ENCODE results near the gene CACNA1D. TPM values are rescaled to one million over a fixed set of nuclear protein-coding genes. Genes with fewer than 3 reads are reported as not detected.

Gene CACNA1D
- total and polyA plus RNA-seq, 2 experiments from 2014 or later = 5.2 to 27.8 TPM

DNA sequence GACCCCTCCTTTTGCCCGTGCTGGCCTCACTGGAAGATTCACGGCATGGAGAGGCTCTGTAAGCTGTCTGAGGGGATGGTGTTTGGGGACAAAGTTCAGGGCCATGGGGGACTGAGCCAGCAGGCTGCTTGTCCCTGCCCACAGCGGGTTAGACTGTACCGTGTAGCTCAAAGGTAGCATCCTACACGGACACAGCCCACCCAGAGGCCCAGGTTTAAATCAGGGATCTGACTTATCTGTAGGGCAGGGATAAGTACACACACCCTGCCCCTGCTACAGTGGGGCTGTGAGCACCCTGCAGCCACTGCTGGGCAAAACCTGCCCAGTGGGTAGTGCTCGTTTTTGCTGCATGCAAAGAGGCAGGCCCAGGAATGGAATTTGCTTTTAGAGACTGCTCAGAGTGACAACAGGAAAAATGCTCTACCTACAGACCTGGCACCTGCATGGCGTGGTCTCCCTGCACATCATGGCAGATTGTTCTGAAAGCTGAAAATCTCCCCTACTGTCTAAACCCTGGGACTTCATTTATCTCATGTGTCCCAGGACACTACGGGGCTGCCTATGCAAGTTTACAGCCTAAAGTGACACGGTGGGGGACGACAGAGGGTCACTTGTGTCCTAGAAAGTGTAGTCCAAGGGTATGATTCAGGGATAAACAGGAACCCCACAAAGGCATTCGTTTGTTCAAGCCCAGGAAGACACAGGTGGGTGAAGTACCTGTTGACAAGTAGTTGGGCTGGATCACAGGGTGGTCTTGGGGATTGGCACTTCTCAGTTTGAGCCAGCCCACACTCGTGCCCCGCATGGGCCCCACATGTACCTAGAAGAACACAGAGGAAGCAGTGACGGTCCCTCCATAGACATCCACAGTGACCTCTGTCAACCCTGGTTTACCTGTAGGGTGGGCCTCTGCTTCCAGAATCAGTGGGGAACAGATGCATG, 324.1 kb downstream of the CACNA1D start:
- H3K36me3 ChIP-seq (replicated peaks; ENCODE audit: insufficient read depth, low read depth) = no peaks in the 10 kb centered on the region
- H3K9me3 ChIP-seq (ENCODE audit: low read depth) = no peaks in the 10 kb centered on the region
- WGBS (ENCODE audit: low lambda C conversion rate, missing lambda C conversion rate) = 80% methylated on average over 14 of the region's 14 CpGs
- H3K79me2 ChIP-seq = no peaks in the 10 kb centered on the region
- DNase-seq (ENCODE audit: low spot score) = no peak
- TF ChIP-seq EZH2 (IDR thresholded peaks at IDR 0.05; ENCODE audit: borderline replicate concordance) = no peak
- TF ChIP-seq, protein P1, sequence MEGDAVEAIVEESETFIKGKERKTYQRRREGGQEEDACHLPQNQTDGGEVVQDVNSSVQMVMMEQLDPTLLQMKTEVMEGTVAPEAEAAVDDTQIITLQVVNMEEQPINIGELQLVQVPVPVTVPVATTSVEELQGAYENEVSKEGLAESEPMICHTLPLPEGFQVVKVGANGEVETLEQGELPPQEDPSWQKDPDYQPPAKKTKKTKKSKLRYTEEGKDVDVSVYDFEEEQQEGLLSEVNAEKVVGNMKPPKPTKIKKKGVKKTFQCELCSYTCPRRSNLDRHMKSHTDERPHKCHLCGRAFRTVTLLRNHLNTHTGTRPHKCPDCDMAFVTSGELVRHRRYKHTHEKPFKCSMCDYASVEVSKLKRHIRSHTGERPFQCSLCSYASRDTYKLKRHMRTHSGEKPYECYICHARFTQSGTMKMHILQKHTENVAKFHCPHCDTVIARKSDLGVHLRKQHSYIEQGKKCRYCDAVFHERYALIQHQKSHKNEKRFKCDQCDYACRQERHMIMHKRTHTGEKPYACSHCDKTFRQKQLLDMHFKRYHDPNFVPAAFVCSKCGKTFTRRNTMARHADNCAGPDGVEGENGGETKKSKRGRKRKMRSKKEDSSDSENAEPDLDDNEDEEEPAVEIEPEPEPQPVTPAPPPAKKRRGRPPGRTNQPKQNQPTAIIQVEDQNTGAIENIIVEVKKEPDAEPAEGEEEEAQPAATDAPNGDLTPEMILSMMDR (IDR thresholded peaks at IDR 0.05; ENCODE audit: poor library complexity) = no peak
- TF ChIP-seq EZH2phosphoT487 (IDR thresholded peaks at IDR 0.05; ENCODE audit: low read depth, severe bottlenecking, unreplicated experiment) = no peak
- H3K4me3 ChIP-seq = no peak overlapping the region
- H3K27me3 ChIP-seq = no peaks in the 10 kb centered on the region
- no peak overlapping the region for H2AFZ ChIP-seq
- H3K27ac ChIP-seq = no peak overlapping the region
- no peak overlapping the region for H3K4me2 ChIP-seq
- H3K9me2 ChIP-seq (replicated peaks; ENCODE audit: insufficient read depth) = no peaks in the 10 kb centered on the region
- H4K20me1 ChIP-seq (ENCODE audit: insufficient read depth, poor library complexity, severe bottlenecking) = no peaks in the 10 kb centered on the region
- H3K4me1 ChIP-seq (ENCODE audit: insufficient read depth) = peaks cover 7% of the 10 kb centered on the region

DNA sequence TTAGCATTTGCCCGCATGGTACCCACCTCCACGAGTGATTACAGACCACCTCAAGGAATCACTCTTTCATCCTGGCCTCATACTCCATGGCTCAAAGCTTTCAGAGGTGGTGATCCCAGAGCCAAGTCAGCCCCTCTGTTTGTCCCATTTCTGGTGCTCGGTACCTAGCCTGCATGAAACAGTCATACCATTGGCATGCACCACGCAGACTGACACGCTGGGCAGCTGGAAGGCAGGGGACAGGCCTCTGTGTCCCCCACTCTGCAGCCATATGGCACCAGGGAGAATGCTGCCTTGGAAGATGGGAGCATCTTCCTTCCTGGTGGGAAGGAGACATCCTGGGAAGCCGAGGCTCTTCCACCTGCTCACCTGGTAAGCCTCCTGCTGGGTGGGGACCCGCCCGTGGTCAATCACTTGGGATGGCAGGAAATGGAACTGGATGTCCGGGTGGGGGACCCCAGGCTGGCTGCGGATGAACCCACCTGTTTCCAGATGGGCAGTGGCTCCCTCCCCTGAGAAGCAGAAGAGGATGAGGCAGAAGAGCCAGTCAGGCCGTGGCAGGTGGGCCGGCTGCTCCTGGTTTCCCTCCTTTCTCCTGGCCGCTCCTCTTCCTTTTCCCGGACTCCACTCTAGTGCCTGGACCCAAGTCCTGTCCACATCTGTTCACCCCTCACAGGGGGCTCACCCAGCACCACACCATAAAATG, 324.9 kb downstream of the CACNA1D start:
- Histone ChIP-seq H4K20me1 (ENCODE audit: insufficient read depth, poor library complexity, severe bottlenecking) (no peaks in the 10 kb centered on the region), H3K27me3 (no peaks in the 10 kb centered on the region), H3K79me2 (no peaks in the 10 kb centered on the region), H3K36me3 (replicated peaks; ENCODE audit: insufficient read depth, low read depth) (no peaks in the 10 kb centered on the region), H2AFZ (no peak overlapping the region), H3K9me2 (replicated peaks; ENCODE audit: insufficient read depth) (no peaks in the 10 kb centered on the region), H3K4me1 (ENCODE audit: insufficient read depth) (peaks cover 7% of the 10 kb centered on the region), H3K4me2 (no peak overlapping the region), H3K4me3 (no peak overlapping the region), H3K9me3 (ENCODE audit: low read depth) (no peaks in the 10 kb centered on the region), H3K27ac (no peak overlapping the region)
- WGBS (ENCODE audit: low lambda C conversion rate, missing lambda C conversion rate) = 95% methylated on average over 14 of the region's 14 CpGs
- TF ChIP-seq, protein P1 (IDR thresholded peaks at IDR 0.05; ENCODE audit: poor library complexity) = no peak
- no peak for DNase-seq (ENCODE audit: low spot score)

DNA sequence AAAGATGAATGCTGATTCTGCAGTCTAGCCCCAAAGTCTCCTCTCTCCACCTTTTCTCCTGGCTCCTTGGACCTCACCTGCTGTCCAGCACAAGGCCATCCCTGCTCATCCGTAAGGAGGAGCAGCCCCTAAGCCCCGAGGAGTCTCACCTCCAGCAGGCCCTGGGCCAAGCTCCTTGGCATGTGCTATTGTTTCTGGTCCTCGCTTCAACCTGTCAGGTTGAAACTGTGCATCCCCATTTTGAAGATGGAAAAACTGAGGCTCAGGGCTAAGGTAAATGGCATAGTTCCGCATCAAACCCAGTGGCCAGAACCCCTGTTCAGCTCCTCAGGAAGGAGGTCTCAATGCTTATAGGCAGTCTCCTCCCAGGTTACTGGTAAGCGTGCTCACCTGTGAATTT, 325.7 kb downstream of the CACNA1D start:
- Histone ChIP-seq H4K20me1 (ENCODE audit: insufficient read depth, poor library complexity, severe bottlenecking) (no peaks in the 10 kb centered on the region), H3K4me3 (no peak overlapping the region), H3K36me3 (replicated peaks; ENCODE audit: insufficient read depth, low read depth) (no peaks in the 10 kb centered on the region), H3K9me2 (replicated peaks; ENCODE audit: insufficient read depth) (no peaks in the 10 kb centered on the region), H3K79me2 (no peaks in the 10 kb centered on the region), H3K4me2 (no peak overlapping the region), H3K27ac (no peak overlapping the region), H3K4me1 (ENCODE audit: insufficient read depth) (peaks cover 7% of the 10 kb centered on the region), H3K27me3 (no peaks in the 10 kb centered on the region), H2AFZ (no peak overlapping the region), H3K9me3 (ENCODE audit: low read depth) (no peaks in the 10 kb centered on the region)
- 91% methylated on average over 5 of the region's 5 CpGs for WGBS (ENCODE audit: low lambda C conversion rate, missing lambda C conversion rate)
- no peak for TF ChIP-seq EZH2 (IDR thresholded peaks at IDR 0.05; ENCODE audit: borderline replicate concordance)
- TF ChIP-seq, protein P1 (IDR thresholded peaks at IDR 0.05; ENCODE audit: poor library complexity) = no peak
- TF ChIP-seq EZH2phosphoT487 (IDR thresholded peaks at IDR 0.05; ENCODE audit: low read depth, severe bottlenecking, unreplicated experiment) = no peak
- no peak for DNase-seq (ENCODE audit: low spot score)
